ENCODE results near the gene TSPAN18. TPM values are rescaled to one million over a fixed set of nuclear protein-coding genes. Genes with fewer than 3 reads are reported as not detected.

The TSPAN18 gene
- total and polyA plus RNA-seq, 2 of the 4 experiments (the other 2 are of a cell fraction), result 0.36 to 1.1 TPM

GRCh38 chr11:44950625-44951476, 224.1 kb downstream of the TSPAN18 start, which contains the start of gene TP53I11 (continued):
- TF ChIP-seq, protein P1, sequence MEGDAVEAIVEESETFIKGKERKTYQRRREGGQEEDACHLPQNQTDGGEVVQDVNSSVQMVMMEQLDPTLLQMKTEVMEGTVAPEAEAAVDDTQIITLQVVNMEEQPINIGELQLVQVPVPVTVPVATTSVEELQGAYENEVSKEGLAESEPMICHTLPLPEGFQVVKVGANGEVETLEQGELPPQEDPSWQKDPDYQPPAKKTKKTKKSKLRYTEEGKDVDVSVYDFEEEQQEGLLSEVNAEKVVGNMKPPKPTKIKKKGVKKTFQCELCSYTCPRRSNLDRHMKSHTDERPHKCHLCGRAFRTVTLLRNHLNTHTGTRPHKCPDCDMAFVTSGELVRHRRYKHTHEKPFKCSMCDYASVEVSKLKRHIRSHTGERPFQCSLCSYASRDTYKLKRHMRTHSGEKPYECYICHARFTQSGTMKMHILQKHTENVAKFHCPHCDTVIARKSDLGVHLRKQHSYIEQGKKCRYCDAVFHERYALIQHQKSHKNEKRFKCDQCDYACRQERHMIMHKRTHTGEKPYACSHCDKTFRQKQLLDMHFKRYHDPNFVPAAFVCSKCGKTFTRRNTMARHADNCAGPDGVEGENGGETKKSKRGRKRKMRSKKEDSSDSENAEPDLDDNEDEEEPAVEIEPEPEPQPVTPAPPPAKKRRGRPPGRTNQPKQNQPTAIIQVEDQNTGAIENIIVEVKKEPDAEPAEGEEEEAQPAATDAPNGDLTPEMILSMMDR (conservative IDR thresholded peaks at IDR 0.05; ENCODE audit: low read depth, low read length), result peak; percentile 60

- POLR2A ChIA-PET (ENCODE audit: unreplicated experiment), result no interaction called here
- ATAC-seq (ENCODE audit: low read depth), result no peak
- Histone ChIP-seq H2BK15ac (ENCODE audit: low read depth, low read length) (no peak overlapping the region), H2BK5ac (ENCODE audit: low read depth, low read length, poor library complexity, severe bottlenecking) (no peak overlapping the region), H3K23ac (ENCODE audit: low read depth, low read length) (no peak overlapping the region), H2AK9ac (replicated peaks; ENCODE audit: low read depth, low read length, poor library complexity) (no peak overlapping the region), H2BK120ac (ENCODE audit: low read depth, low read length) (no peak overlapping the region), H3K36me3 (ENCODE audit: control insufficient read depth, insufficient read depth, low read length) (peaks cover under 1% of the 10 kb centered on the region; the same call in 1 of the 2 replicates), H3K9me1 (ENCODE audit: insufficient read depth, low read length) (peaks cover 8% of the 10 kb centered on the region), H3K79me1 (ENCODE audit: low read depth in 1 of 2, low read length in 2 of 2) (peaks cover 6 to 23% of the 10 kb centered on the region in 2 experiments), H4K5ac (ENCODE audit: low read depth, low read length) (no peak overlapping the region), H3K4me2 (ENCODE audit: low read depth, low read length) (no peak overlapping the region), H3K27ac (ENCODE audit: insufficient read depth, low read length) (no peak overlapping the region), H3K9me3 (ENCODE audit: control insufficient read depth, insufficient read depth, low read length) (no peaks in the 10 kb centered on the region), H3K4me3 (ENCODE audit: insufficient read depth, low read depth, low read length) (no peak overlapping the region), H3K18ac (ENCODE audit: low read depth, low read length) (no peak overlapping the region), H2AFZ (replicated peaks; ENCODE audit: low read length, poor library complexity) (no peak overlapping the region), H3K4ac (ENCODE audit: low read depth, low read length) (no peak overlapping the region), H3K14ac (replicated peaks; ENCODE audit: low read depth, low read length) (no peak overlapping the region), H2BK20ac (ENCODE audit: low read depth, low read length) (no peak overlapping the region), H2AK5ac (ENCODE audit: low read depth, low read length) (no peak overlapping the region), H4K91ac (ENCODE audit: insufficient read depth, low read depth, low read length) (no peak overlapping the region), H4K20me1 (ENCODE audit: insufficient read depth, low read length) (peaks cover 20% of the 10 kb centered on the region; the same call in 1 of the 2 replicates), H4K8ac (ENCODE audit: low read depth in 2 of 2, low read length in 2 of 2) (no peak overlapping the region), H3K27me3 (ENCODE audit: control insufficient read depth, insufficient read depth, low read length) (peaks cover 2% of the 10 kb centered on the region; the same call in 1 of the 2 replicates), H3K56ac (ENCODE audit: extremely low read depth, insufficient read depth, low read length) (no peak overlapping the region), H3K9ac (ENCODE audit: low read depth, low read length) (no peak overlapping the region), H3K4me1 (ENCODE audit: control insufficient read depth, insufficient read depth, low read length) (peaks cover 11% of the 10 kb centered on the region)
- dilution Hi-C loops (cut with HindIII; ENCODE audit: low sequenced_read_pairs, unreplicated experiment) (no loop called here), in situ Hi-C loops (cut with MboI; ENCODE audit: low sequenced_read_pairs) (no loop called here), intact Hi-C loops (cut with micrococcal nuclease) (no loop called here)
- DNase-seq, result no peak
- no TSS peak for BruUV-seq (replicated peaks)
- TF ChIP-seq POLR2A (IDR thresholded peaks at IDR 0.05; ENCODE audit: low read depth, low read length) (no peak), FOS (IDR thresholded peaks at IDR 0.05; ENCODE audit: low read depth, low read length) (no peak), MAZ (IDR thresholded peaks at IDR 0.05; ENCODE audit: borderline replicate concordance, low read depth, low read length) (no peak), MAFK (IDR thresholded peaks at IDR 0.05; ENCODE audit: low read depth, low read length) (no peak), RAD21 (IDR thresholded peaks at IDR 0.05; ENCODE audit: low read length) (no peak)
- TF ChIP-seq, protein P2, sequence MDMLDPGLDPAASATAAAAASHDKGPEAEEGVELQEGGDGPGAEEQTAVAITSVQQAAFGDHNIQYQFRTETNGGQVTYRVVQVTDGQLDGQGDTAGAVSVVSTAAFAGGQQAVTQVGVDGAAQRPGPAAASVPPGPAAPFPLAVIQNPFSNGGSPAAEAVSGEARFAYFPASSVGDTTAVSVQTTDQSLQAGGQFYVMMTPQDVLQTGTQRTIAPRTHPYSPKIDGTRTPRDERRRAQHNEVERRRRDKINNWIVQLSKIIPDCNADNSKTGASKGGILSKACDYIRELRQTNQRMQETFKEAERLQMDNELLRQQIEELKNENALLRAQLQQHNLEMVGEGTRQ (IDR thresholded peaks at IDR 0.05; ENCODE audit: low read depth, low read length), result no peak
- no CpG with 5 or more reads among the region's 2 CpGs for WGBS, 2 experiments (ENCODE audit: extremely low coverage in 2 of 2, insufficient read length in 1 of 2)
- CTCF ChIA-PET, result no interaction called here
Observed at GRCh38 chr11:44952082-44952481, 225.3 kb downstream of the TSPAN18 start.

All from IMR-90 (cell line).